Trophoblast cell (in vitro differentiated cells and primary cell): ENCODE data around the gene NPBWR2.

Experiments
- DNase-seq, 2 donors: peaks; one replicate each; pipeline ENCODE4 v3.0.0-alpha.2; 2016
- H2AFZ ChIP-seq: 2 replicates; pipeline ENCODE4 v1.6.1; 2013; ENCODE audit warnings: low read length, moderate library complexity, mild to moderate bottlenecking; ENCODE audit not compliant: insufficient read depth, poor library complexity
- H2AK5ac ChIP-seq: 2 replicates; pipeline ENCODE4 v1.6.1; 2013; ENCODE audit warnings: mild to moderate bottlenecking, low read length
- H2BK120ac ChIP-seq: 2 replicates; pipeline ENCODE4 v1.6.1; 2013; ENCODE audit warnings: low read length, mild to moderate bottlenecking, moderate library complexity; ENCODE audit not compliant: insufficient read depth, poor library complexity
- H2BK12ac ChIP-seq: 2 replicates; pipeline ENCODE4 v1.6.1; 2013; ENCODE audit warnings: mild to moderate bottlenecking, low read length, moderate library complexity
- H2BK5ac ChIP-seq: 2 replicates; pipeline ENCODE4 v1.6.1; 2013; ENCODE audit warnings: low read length, low read depth, moderate library complexity, mild to moderate bottlenecking; ENCODE audit not compliant: poor library complexity
- H3K14ac ChIP-seq: 2 replicates; pipeline ENCODE4 v1.6.1; 2013; ENCODE audit warnings: mild to moderate bottlenecking, low read length
- H3K18ac ChIP-seq: 2 replicates; pipeline ENCODE4 v1.6.1; 2013; ENCODE audit warnings: mild to moderate bottlenecking, low read length
- H3K23ac ChIP-seq: 2 replicates; pipeline ENCODE4 v1.6.1; 2013; ENCODE audit warnings: low read length
- H3K27ac ChIP-seq: 2 replicates; pipeline ENCODE4 v1.5.1; 2013; ENCODE audit warnings: low read depth, mild to moderate bottlenecking, inconsistent platforms, low read length, moderate library complexity
- H3K27me3 ChIP-seq: 2 replicates; pipeline ENCODE4 v1.6.1; 2013; ENCODE audit warnings: inconsistent platforms, mild to moderate bottlenecking, low read length, moderate library complexity; ENCODE audit not compliant: insufficient read depth
- H3K36me3 ChIP-seq, 2 experiments: 1 replicate in 1 of 2; 2 replicates in 1 of 2; pipeline ENCODE4 v1.6.1; 2013; ENCODE audit warnings: low read length in 2 of 2, mild to moderate bottlenecking in 2 of 2, moderate library complexity in 1 of 2; ENCODE audit not compliant: insufficient read depth in 2 of 2, control insufficient read depth in 1 of 2
- H3K4ac ChIP-seq: 2 replicates; pipeline ENCODE4 v1.6.1; 2013; ENCODE audit warnings: low read depth, mild to moderate bottlenecking, low read length, moderate library complexity
- H3K4me1 ChIP-seq, 2 experiments: 1 replicate in 1 of 2; 2 replicates in 1 of 2; pipeline ENCODE4 v1.6.1; 2013; ENCODE audit warnings: low read length in 2 of 2, mild to moderate bottlenecking in 2 of 2, moderate library complexity in 1 of 2; ENCODE audit not compliant: insufficient read depth in 2 of 2, control insufficient read depth in 1 of 2
- H3K4me2 ChIP-seq: 2 replicates; pipeline ENCODE4 v1.6.1; 2013; ENCODE audit warnings: inconsistent platforms, mild to moderate bottlenecking, low read length, moderate library complexity
- H3K4me3 ChIP-seq: 2 replicates; pipeline ENCODE4 v1.5.1; 2013; ENCODE audit warnings: mild to moderate bottlenecking, low read depth, low read length, inconsistent platforms
- H3K79me1 ChIP-seq: one replicate; pipeline ENCODE4 v1.6.1; 2013; ENCODE audit warnings: low read length
- H3K79me2 ChIP-seq: 2 replicates; pipeline ENCODE4 v1.6.1; 2013; ENCODE audit warnings: low read length, mild to moderate bottlenecking; ENCODE audit not compliant: control insufficient read depth, insufficient read depth, poor library complexity
- H3K9ac ChIP-seq: 2 replicates; pipeline ENCODE4 v1.6.1; 2013; ENCODE audit warnings: mild to moderate bottlenecking, low read length
- H3K9me3 ChIP-seq: 2 replicates; pipeline ENCODE4 v1.6.1; 2013; ENCODE audit warnings: low read depth, mild to moderate bottlenecking, control low read depth, inconsistent platforms, low read length; ENCODE audit not compliant: insufficient read depth
- H4K12ac ChIP-seq: 2 replicates; pipeline ENCODE4 v1.6.1; 2013; ENCODE audit warnings: low read depth, mild to moderate bottlenecking, low read length, moderate library complexity
- H4K8ac ChIP-seq: 2 replicates; pipeline ENCODE4 v1.6.1; 2013; ENCODE audit warnings: low read depth, mild to moderate bottlenecking, low read length, moderate library complexity
- H4K91ac ChIP-seq: one replicate; pipeline ENCODE4 v1.6.1; 2013; ENCODE audit warnings: low read depth, mild to moderate bottlenecking, low read length, moderate library complexity
- WGBS: extraction: QIAGEN DNeasy Blood & Tissue Kit; methylation state at CpG from one replicate; pipeline ENCODE4 v1.1.7; 2013; ENCODE audit warnings: missing lambda C conversion rate; ENCODE audit not compliant: insufficient read length, insufficient coverage; ENCODE audit errors: extremely low coverage; 5-methylcytosine and 5-hydroxymethylcytosine counted together

NPBWR2 gene

DNA sequence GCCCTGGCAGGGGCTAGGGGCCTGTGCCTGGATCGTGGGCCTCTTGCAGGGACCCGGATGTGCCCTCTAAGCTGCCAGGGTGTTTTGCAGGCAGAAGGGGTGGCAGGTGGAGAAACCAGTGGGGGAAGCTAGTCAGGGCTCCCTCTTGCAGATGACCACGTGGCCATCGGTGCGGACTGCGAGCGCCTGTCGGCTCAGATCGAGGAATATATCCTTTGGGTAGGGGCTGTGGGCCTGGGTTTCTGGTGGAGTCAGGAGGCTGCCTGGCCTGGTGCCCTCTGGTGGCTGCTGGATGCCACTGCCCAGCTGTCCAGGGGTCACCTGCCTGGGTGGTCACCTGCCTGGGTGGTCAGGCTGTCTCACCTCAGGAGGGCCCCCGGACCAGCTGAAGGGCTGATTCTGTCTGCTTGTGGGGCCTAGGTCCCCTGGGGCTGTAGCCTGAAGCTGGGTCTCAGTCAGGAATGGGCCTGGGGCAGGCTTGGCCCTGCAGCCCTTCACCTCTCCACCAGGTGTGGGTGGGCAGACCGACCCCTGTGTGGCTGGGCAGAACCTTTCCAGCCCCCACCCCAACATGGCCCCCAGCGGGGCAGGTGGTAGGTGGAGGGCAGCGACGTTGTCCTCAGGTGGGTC, 37.6 kb downstream of the NPBWR2 start:
- Histone ChIP-seq H2BK12ac (no peak overlapping the region), H2AK5ac (no peak overlapping the region), H3K4me2 (no peak overlapping the region), H3K4me3 (no peak overlapping the region), H3K18ac (no peak overlapping the region), H3K36me3 (peaks cover 20 to 28% of the 10 kb centered on the region in 2 experiments), H3K27me3 (no peaks in the 10 kb centered on the region), H3K4ac (no peak overlapping the region), H3K79me2 (no peaks in the 10 kb centered on the region), H3K14ac (no peak overlapping the region), H3K9ac (no peak overlapping the region), H2BK120ac (no peak overlapping the region), H3K23ac (no peak overlapping the region), H2BK5ac (no peak overlapping the region), H2AFZ (no peak overlapping the region), H4K12ac (no peak overlapping the region), H3K4me1 (peaks cover 3% of the 10 kb centered on the region in 2 experiments), H3K9me3 (no peaks in the 10 kb centered on the region), H4K91ac (no peak overlapping the region), H4K8ac (no peak overlapping the region), H3K27ac (no peak overlapping the region), H3K79me1 (no peaks in the 10 kb centered on the region)
- WGBS: no CpG with 5 or more reads among the region's 14 CpGs
- peak in 1 of 2 donors; percentile 39 for DNase-seq

DNA sequence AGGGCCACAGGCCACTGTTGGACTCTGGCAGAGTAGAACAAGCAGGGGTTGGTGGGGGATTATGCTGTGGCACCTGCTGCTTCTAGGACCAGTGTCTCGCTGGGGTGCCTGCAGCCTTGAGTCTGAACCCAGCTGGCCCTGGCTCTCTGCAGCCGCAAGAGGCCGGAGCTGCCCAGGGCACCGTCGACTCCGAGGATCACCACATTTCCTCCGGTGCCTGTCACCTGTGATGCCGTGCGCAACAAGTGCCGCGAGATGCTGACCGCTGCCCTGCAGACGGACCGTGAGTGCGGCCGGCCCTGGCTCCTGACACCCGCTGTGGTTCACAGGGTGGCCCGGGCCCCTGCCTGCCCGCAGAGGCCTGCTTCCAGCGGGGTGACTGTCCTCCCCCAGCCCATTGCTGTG, 38.2 kb downstream of the NPBWR2 start:
- Histone ChIP-seq H3K9ac (no peak overlapping the region), H3K27me3 (no peaks in the 10 kb centered on the region), H2AFZ (no peak overlapping the region), H3K18ac (no peak overlapping the region), H3K79me1 (no peaks in the 10 kb centered on the region), H3K79me2 (no peaks in the 10 kb centered on the region), H4K12ac (no peak overlapping the region), H4K91ac (no peak overlapping the region), H3K14ac (no peak overlapping the region), H3K27ac (no peak overlapping the region), H2BK120ac (no peak overlapping the region), H3K23ac (no peak overlapping the region), H3K4ac (no peak overlapping the region), H3K4me2 (no peak overlapping the region), H3K4me3 (no peak overlapping the region), H4K8ac (no peak overlapping the region), H2BK12ac (no peak overlapping the region), H2AK5ac (no peak overlapping the region), H2BK5ac (no peak overlapping the region), H3K36me3 (peaks cover 15 to 23% of the 10 kb centered on the region in 2 experiments), H3K4me1 (peaks cover 3 to 5% of the 10 kb centered on the region in 2 experiments), H3K9me3 (no peaks in the 10 kb centered on the region)
- no CpG with 5 or more reads among the region's 20 CpGs for WGBS
- no peak for DNase-seq

DNA sequence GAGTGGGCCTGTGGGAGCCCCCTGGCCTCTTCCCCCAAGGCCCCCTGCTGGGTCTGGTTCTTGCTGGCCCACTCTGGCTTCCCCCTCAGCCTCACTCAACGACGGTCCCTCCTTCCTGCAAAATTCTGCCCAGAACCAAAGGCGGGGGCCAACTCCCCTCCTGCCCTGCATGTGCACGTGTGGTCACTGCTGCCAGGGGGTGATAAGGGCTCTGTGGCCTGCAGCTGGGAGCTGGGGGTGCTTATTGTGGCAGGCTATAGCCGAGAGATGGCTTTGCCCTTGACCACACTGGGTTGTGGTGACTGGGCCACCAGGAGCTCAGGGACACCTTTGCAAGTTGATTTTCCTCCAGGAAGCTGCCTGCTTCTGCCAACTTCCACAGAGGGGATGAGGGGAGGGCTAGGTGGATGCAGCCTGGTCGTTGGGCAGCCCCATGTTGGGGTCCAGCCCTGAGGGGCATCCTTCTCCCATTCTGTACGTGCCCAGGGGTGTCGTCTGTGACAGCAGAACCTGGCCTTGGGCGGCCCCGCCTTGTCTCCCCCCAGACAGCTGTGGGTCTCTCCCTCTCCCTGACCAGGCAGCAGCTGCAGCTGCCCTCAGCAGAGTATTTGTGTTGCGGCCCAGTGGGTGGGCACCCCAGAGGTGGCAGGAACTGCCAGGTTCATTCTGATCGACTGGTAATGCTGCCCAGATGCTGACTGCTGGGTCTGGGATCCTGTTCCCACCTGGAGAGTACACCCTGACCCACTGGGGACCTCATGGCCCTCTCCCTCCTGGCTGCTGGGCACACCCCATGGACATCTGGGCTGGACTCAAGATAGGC, 38.8 kb downstream of the NPBWR2 start:
- no peak overlapping the region for H3K4ac ChIP-seq
- H3K23ac ChIP-seq: no peak overlapping the region
- WGBS: no CpG with 5 or more reads among the region's 12 CpGs
- no peak overlapping the region for H2BK12ac ChIP-seq
- no peak overlapping the region for H2AK5ac ChIP-seq
- no peak overlapping the region for H3K27ac ChIP-seq
- no peak for DNase-seq
- no peak overlapping the region for H3K4me3 ChIP-seq
- no peak overlapping the region for H2BK5ac ChIP-seq
- peaks cover 8 to 11% of the 10 kb centered on the region in 2 experiments for H3K4me1 ChIP-seq
- H4K91ac ChIP-seq: no peak overlapping the region
- no peak overlapping the region for H2BK120ac ChIP-seq
- H3K9me3 ChIP-seq: no peaks in the 10 kb centered on the region
- peaks cover 9 to 17% of the 10 kb centered on the region in 2 experiments for H3K36me3 ChIP-seq
- H2AFZ ChIP-seq: no peak overlapping the region
- H4K12ac ChIP-seq: no peak overlapping the region
- H3K14ac ChIP-seq: no peak overlapping the region
- H3K9ac ChIP-seq: no peak overlapping the region
- no peak overlapping the region for H4K8ac ChIP-seq
- no peak overlapping the region for H3K4me2 ChIP-seq
- H3K18ac ChIP-seq: no peak overlapping the region
- no peaks in the 10 kb centered on the region for H3K27me3 ChIP-seq
- H3K79me2 ChIP-seq: peaks cover 3% of the 10 kb centered on the region
- H3K79me1 ChIP-seq: peaks cover 2% of the 10 kb centered on the region

DNA sequence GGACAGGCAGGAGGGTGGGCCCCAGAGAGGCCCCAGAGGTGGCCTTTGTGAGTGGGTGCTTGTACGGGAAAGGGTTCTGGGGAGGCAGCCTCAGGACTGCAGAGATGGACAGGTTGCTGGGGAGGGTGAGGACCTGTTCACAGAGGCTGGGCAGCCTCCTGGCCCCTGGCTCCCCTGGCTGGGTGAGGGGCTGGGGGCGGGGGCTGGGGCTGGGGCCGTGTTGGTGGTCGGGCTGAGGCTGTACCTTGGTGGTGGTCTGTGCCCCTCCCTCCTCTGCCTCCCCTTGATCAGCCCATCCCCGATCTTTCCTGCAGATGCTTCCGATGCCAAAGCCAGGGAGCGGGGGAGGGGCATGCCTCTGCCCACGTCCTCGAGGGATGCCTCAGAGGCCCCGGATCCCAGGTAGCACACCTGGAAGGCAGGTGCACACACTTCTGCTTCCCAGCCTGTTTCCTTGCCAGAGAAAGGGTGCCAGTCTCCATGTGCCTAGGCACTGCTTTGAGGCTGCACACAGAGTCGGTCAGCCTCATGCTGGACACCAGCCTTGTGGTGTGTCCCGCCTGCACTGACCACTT, 39.5 kb downstream of the NPBWR2 start:
- no peak overlapping the region for H2BK5ac ChIP-seq
- no peak overlapping the region for H2AK5ac ChIP-seq
- DNase-seq: no peak
- H3K36me3 ChIP-seq: peaks cover 7 to 13% of the 10 kb centered on the region in 2 experiments
- H3K4me2 ChIP-seq: no peak overlapping the region
- H3K4ac ChIP-seq: no peak overlapping the region
- H4K12ac ChIP-seq: no peak overlapping the region
- H3K79me1 ChIP-seq: peaks cover 8% of the 10 kb centered on the region
- no peak overlapping the region for H2BK120ac ChIP-seq
- no peak overlapping the region for H3K18ac ChIP-seq
- no CpG with 5 or more reads among the region's 12 CpGs for WGBS
- no peaks in the 10 kb centered on the region for H3K27me3 ChIP-seq
- H4K8ac ChIP-seq: no peak overlapping the region
- peak overlapping the region; percentile 14 for H3K9ac ChIP-seq
- no peak overlapping the region for H2BK12ac ChIP-seq
- no peak overlapping the region for H3K4me3 ChIP-seq
- no peak overlapping the region for H3K14ac ChIP-seq
- H4K91ac ChIP-seq: no peak overlapping the region
- peaks cover 8% of the 10 kb centered on the region for H3K79me2 ChIP-seq
- no peak overlapping the region for H3K23ac ChIP-seq
- no peaks in the 10 kb centered on the region for H3K9me3 ChIP-seq
- H3K27ac ChIP-seq: no peak overlapping the region
- H2AFZ ChIP-seq: no peak overlapping the region
- H3K4me1 ChIP-seq: peaks cover 8 to 12% of the 10 kb centered on the region in 2 experiments
